Measurements from ENCODE around the gene TAP2.

Gene TAP2

GRCh38 chr6:32867554-32868256 is 29.2 kb upstream of the TAP2 start:
- Histone ChIP-seq H3K27ac (ENCODE audit: low read depth, low read length) (no peak overlapping the region), H2BK120ac (ENCODE audit: low read depth, low read length) (no peak overlapping the region), H3K56ac (ENCODE audit: low read length) (no peak overlapping the region), H3K79me2 (ENCODE audit: control insufficient read depth, insufficient read depth, low read length) (no peaks in the 10 kb centered on the region), H3K18ac (ENCODE audit: low read length) (no peak overlapping the region), H3K9ac (ENCODE audit: low read length) (no peak overlapping the region), H4K5ac (ENCODE audit: low read length) (no peak overlapping the region), H2BK5ac (ENCODE audit: low read length) (no peak overlapping the region), H3K4me1 (ENCODE audit: control insufficient read depth, low read depth, low read length) (no peaks in the 10 kb centered on the region), H3K79me1 (ENCODE audit: low read length) (no peaks in the 10 kb centered on the region), H3K4me3 (ENCODE audit: low read length) (no peak overlapping the region), H4K8ac (ENCODE audit: low read depth, low read length) (no peak overlapping the region), H3K4ac (ENCODE audit: low read depth, low read length) (no peak overlapping the region), H3K4me2 (ENCODE audit: low read length) (no peak overlapping the region), H3K36me3 (ENCODE audit: control insufficient read depth, insufficient read depth, low read length) (no peaks in the 10 kb centered on the region), H3K23ac (ENCODE audit: low read length) (no peak overlapping the region), H2AK5ac (ENCODE audit: low read length) (no peak overlapping the region), H3K27me3 (ENCODE audit: insufficient read depth, low read length, poor library complexity) (no peaks in the 10 kb centered on the region), H2BK15ac (replicated peaks; ENCODE audit: low read depth) (no peak overlapping the region)
- DNase-seq = no peak
- no CpG with 5 or more reads among the region's 8 CpGs for WGBS (ENCODE audit: extremely low coverage, insufficient coverage, low lambda C conversion rate)

- Histone ChIP-seq H3K4ac (ENCODE audit: low read depth, low read length) (no peak overlapping the region), H2BK5ac (ENCODE audit: low read length) (no peak overlapping the region), H3K4me3 (ENCODE audit: low read length) (no peak overlapping the region), H2BK15ac (replicated peaks; ENCODE audit: low read depth) (no peak overlapping the region), H4K8ac (ENCODE audit: low read depth, low read length) (no peak overlapping the region), H3K4me1 (ENCODE audit: control insufficient read depth, low read depth, low read length) (no peaks in the 10 kb centered on the region), H2AK5ac (ENCODE audit: low read length) (no peak overlapping the region), H3K79me1 (ENCODE audit: low read length) (no peaks in the 10 kb centered on the region), H3K9ac (ENCODE audit: low read length) (no peak overlapping the region), H4K5ac (ENCODE audit: low read length) (no peak overlapping the region), H2BK120ac (ENCODE audit: low read depth, low read length) (no peak overlapping the region), H3K23ac (ENCODE audit: low read length) (no peak overlapping the region), H3K27me3 (ENCODE audit: insufficient read depth, low read length, poor library complexity) (no peaks in the 10 kb centered on the region), H3K4me2 (ENCODE audit: low read length) (no peak overlapping the region), H3K56ac (ENCODE audit: low read length) (no peak overlapping the region), H3K18ac (ENCODE audit: low read length) (no peak overlapping the region), H3K79me2 (ENCODE audit: control insufficient read depth, insufficient read depth, low read length) (no peaks in the 10 kb centered on the region), H3K27ac (ENCODE audit: low read depth, low read length) (no peak overlapping the region), H3K36me3 (ENCODE audit: control insufficient read depth, insufficient read depth, low read length) (no peaks in the 10 kb centered on the region)
- no CpG with 5 or more reads among the region's 3 CpGs for WGBS (ENCODE audit: extremely low coverage, insufficient coverage, low lambda C conversion rate)
- no peak for DNase-seq
These were observed 28.5 kb upstream of the TAP2 start for GRCh38 chr6:32867022-32867477.

- Histone ChIP-seq H3K56ac (ENCODE audit: low read length) (no peak overlapping the region), H3K79me2 (ENCODE audit: control insufficient read depth, insufficient read depth, low read length) (no peaks in the 10 kb centered on the region), H3K18ac (ENCODE audit: low read length) (no peak overlapping the region), H2AK5ac (ENCODE audit: low read length) (no peak overlapping the region), H3K4me1 (ENCODE audit: control insufficient read depth, low read depth, low read length) (no peaks in the 10 kb centered on the region), H2BK15ac (replicated peaks; ENCODE audit: low read depth) (no peak overlapping the region), H3K27ac (ENCODE audit: low read depth, low read length) (no peak overlapping the region), H3K4me2 (ENCODE audit: low read length) (no peak overlapping the region), H2BK120ac (ENCODE audit: low read depth, low read length) (no peak overlapping the region), H3K9ac (ENCODE audit: low read length) (no peak overlapping the region), H3K27me3 (ENCODE audit: insufficient read depth, low read length, poor library complexity) (no peaks in the 10 kb centered on the region), H3K4ac (ENCODE audit: low read depth, low read length) (peak overlapping the region; percentile 55), H4K8ac (ENCODE audit: low read depth, low read length) (no peak overlapping the region), H3K79me1 (ENCODE audit: low read length) (no peaks in the 10 kb centered on the region), H2BK5ac (ENCODE audit: low read length) (no peak overlapping the region), H4K5ac (ENCODE audit: low read length) (no peak overlapping the region), H3K36me3 (ENCODE audit: control insufficient read depth, insufficient read depth, low read length) (no peaks in the 10 kb centered on the region), H3K4me3 (ENCODE audit: low read length) (no peak overlapping the region), H3K23ac (ENCODE audit: low read length) (no peak overlapping the region)
- no CpG with 5 or more reads among the region's 10 CpGs for WGBS (ENCODE audit: extremely low coverage, insufficient coverage, low lambda C conversion rate)
- no peak for DNase-seq
These were observed 27.3 kb upstream of the TAP2 start for GRCh38 chr6:32865724-32866443.

GRCh38 chr6:32862725-32863124 is 24.2 kb upstream of the TAP2 start:
- no CpG with 5 or more reads among the region's 3 CpGs for WGBS (ENCODE audit: extremely low coverage, insufficient coverage, low lambda C conversion rate)
- no peak overlapping the region for H2AK5ac ChIP-seq (ENCODE audit: low read length)
- no peak overlapping the region for H4K5ac ChIP-seq (ENCODE audit: low read length)
- no peak overlapping the region for H3K4me3 ChIP-seq (ENCODE audit: low read length)
- H3K79me1 ChIP-seq (ENCODE audit: low read length) = no peaks in the 10 kb centered on the region
- no peak overlapping the region for H2BK15ac ChIP-seq (replicated peaks; ENCODE audit: low read depth)
- no peak overlapping the region for H2BK5ac ChIP-seq (ENCODE audit: low read length)
- H4K8ac ChIP-seq (ENCODE audit: low read depth, low read length) = no peak overlapping the region
- no peak overlapping the region for H3K4me2 ChIP-seq (ENCODE audit: low read length)
- no peaks in the 10 kb centered on the region for H3K36me3 ChIP-seq (ENCODE audit: control insufficient read depth, insufficient read depth, low read length)
- H3K23ac ChIP-seq (ENCODE audit: low read length) = no peak overlapping the region
- H2BK120ac ChIP-seq (ENCODE audit: low read depth, low read length) = no peak overlapping the region
- H3K56ac ChIP-seq (ENCODE audit: low read length) = no peak overlapping the region
- H3K27me3 ChIP-seq (ENCODE audit: insufficient read depth, low read length, poor library complexity) = no peaks in the 10 kb centered on the region
- H3K79me2 ChIP-seq (ENCODE audit: control insufficient read depth, insufficient read depth, low read length) = no peaks in the 10 kb centered on the region
- H3K27ac ChIP-seq (ENCODE audit: low read depth, low read length) = no peak overlapping the region
- DNase-seq = no peak
- no peak overlapping the region for H3K18ac ChIP-seq (ENCODE audit: low read length)
- no peak overlapping the region for H3K9ac ChIP-seq (ENCODE audit: low read length)
- H3K4me1 ChIP-seq (ENCODE audit: control insufficient read depth, low read depth, low read length) = no peaks in the 10 kb centered on the region
- no peak overlapping the region for H3K4ac ChIP-seq (ENCODE audit: low read depth, low read length)

- Histone ChIP-seq H3K18ac (ENCODE audit: low read length) (no peak overlapping the region), H3K36me3 (ENCODE audit: control insufficient read depth, insufficient read depth, low read length) (no peaks in the 10 kb centered on the region), H4K5ac (ENCODE audit: low read length) (no peak overlapping the region), H3K23ac (ENCODE audit: low read length) (no peak overlapping the region), H2BK15ac (replicated peaks; ENCODE audit: low read depth) (no peak overlapping the region), H3K79me1 (ENCODE audit: low read length) (no peaks in the 10 kb centered on the region), H3K4ac (ENCODE audit: low read depth, low read length) (no peak overlapping the region), H2BK5ac (ENCODE audit: low read length) (no peak overlapping the region), H3K27ac (ENCODE audit: low read depth, low read length) (no peak overlapping the region), H2BK120ac (ENCODE audit: low read depth, low read length) (no peak overlapping the region), H3K4me3 (ENCODE audit: low read length) (no peak overlapping the region), H3K27me3 (ENCODE audit: insufficient read depth, low read length, poor library complexity) (peaks cover 4% of the 10 kb centered on the region), H3K4me1 (ENCODE audit: control insufficient read depth, low read depth, low read length) (no peaks in the 10 kb centered on the region), H4K8ac (ENCODE audit: low read depth, low read length) (no peak overlapping the region), H2AK5ac (ENCODE audit: low read length) (no peak overlapping the region), H3K79me2 (ENCODE audit: control insufficient read depth, insufficient read depth, low read length) (no peaks in the 10 kb centered on the region), H3K9ac (ENCODE audit: low read length) (no peak overlapping the region), H3K56ac (ENCODE audit: low read length) (no peak overlapping the region), H3K4me2 (ENCODE audit: low read length) (no peak overlapping the region)
- DNase-seq = no peak
- no CpG with 5 or more reads among the region's 1 CpG for WGBS (ENCODE audit: extremely low coverage, insufficient coverage, low lambda C conversion rate)
These were observed 22.1 kb upstream of the TAP2 start for GRCh38 chr6:32860674-32861073.
